Astrocyte (in vitro differentiated cells and primary cell): ENCODE results near the gene DGKZ.

Source experiments
- CTCF ChIP-seq: IDR thresholded peaks from 2 replicates; pipeline ENCODE4 v1.5.1; 2011; ENCODE audit warnings: low read depth, mild to moderate bottlenecking, inconsistent platforms, low read length, moderate library complexity; ENCODE audit not compliant: insufficient read depth
- EZH2 ChIP-seq: IDR thresholded peaks from 2 replicates; pipeline ENCODE4 v1.6.1; 2012; ENCODE audit warnings: mild to moderate bottlenecking, low read length, inconsistent platforms; ENCODE audit not compliant: insufficient read depth

GRCh38 chr11:46366260-46366659, 19.0 kb downstream of the DGKZ start:
- TF ChIP-seq CTCF: no peak
- TF ChIP-seq EZH2: no peak
